NK-92 (cell line): ENCODE data around the gene KPTN.

Experiments used
- DNase-seq: peaks from one replicate; lab custom pipeline; 2025; ENCODE audit not compliant: unreplicated experiment; lab: John Stamatoyannopoulos, UW

The KPTN gene

GRCh38 chr19:47471381-47471732 lies 12.7 kb downstream of the KPTN start:
- DNase-seq, result no peak

GRCh38 chr19:47470447-47471195 lies 13.4 kb downstream of the KPTN start:
- DNase-seq, result no peak

GRCh38 chr19:47469719-47470118 lies 14.3 kb downstream of the KPTN start:
- DNase-seq, result no peak

GRCh38 chr19:47469363-47469700 lies 14.7 kb downstream of the KPTN start:
- no peak for DNase-seq

- DNase-seq, result no peak
Measured at GRCh38 chr19:47467914-47468313, 16.1 kb downstream of the KPTN start.

- no peak for DNase-seq
Measured at GRCh38 chr19:47465957-47466356, 18.1 kb downstream of the KPTN start.

- DNase-seq, result no peak
Measured at GRCh38 chr19:47464675-47465419, 19.2 kb downstream of the KPTN start.

GRCh38 chr19:47461876-47462275 lies 22.1 kb downstream of the KPTN start:
- no peak for DNase-seq

- no peak for DNase-seq
Measured at GRCh38 chr19:47459477-47459876, 24.5 kb downstream of the KPTN start.

GRCh38 chr19:47458672-47459071 lies 25.3 kb downstream of the KPTN start:
- DNase-seq, result no peak

GRCh38 chr19:47456721-47457474 lies 27.1 kb downstream of the KPTN start:
- no peak for DNase-seq

- DNase-seq, result no peak
Measured at GRCh38 chr19:47450478-47450877, 33.5 kb downstream of the KPTN start.

GRCh38 chr19:47448360-47448727 lies 35.7 kb downstream of the KPTN start:
- DNase-seq, result no peak

- DNase-seq, result no peak
Measured at GRCh38 chr19:47447470-47448359, 36.3 kb downstream of the KPTN start.

GRCh38 chr19:47446534-47447469 lies 37.2 kb downstream of the KPTN start:
- no peak for DNase-seq

- DNase-seq, result no peak
Measured at GRCh38 chr19:47445937-47446402, 38.0 kb downstream of the KPTN start.

- no peak for DNase-seq
Measured at GRCh38 chr19:47445527-47445926, 38.5 kb downstream of the KPTN start.

- DNase-seq, result no peak
Measured at GRCh38 chr19:47444388-47444821, 39.6 kb downstream of the KPTN start.

- DNase-seq, result no peak
Measured at GRCh38 chr19:47443331-47443730, 40.7 kb downstream of the KPTN start.

- no peak for DNase-seq
Measured at GRCh38 chr19:47438793-47439220, 45.2 kb downstream of the KPTN start.
